Smooth muscle cell of the brain vasculature (primary cell): ENCODE measurements around the gene GEMIN7.

Source experiments
- DNase-seq: peaks from one replicate; pipeline ENCODE4 v3.0.0-alpha.2; 2012; ENCODE audit warnings: low read depth, low spot score

GEMIN7 gene

DNA sequence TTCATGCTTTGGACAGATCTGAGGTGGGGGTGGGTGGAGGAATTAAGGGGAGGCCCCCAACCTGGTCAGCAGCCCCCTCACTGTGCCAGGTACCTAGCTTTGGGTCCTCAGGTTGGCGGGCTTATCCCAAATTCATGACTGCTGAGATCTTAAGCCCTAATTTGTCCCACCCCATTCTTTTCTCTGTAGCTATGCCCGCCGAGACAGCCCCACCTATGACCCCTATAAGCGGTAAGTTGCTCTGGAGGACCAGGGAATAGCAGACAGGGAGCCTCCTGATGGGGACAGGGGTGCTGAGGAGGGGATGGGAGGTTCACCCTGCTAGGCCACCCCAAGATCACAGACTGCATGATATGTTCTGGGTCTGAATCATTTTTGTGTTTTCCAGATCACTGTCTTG lies 17.1 kb upstream of the GEMIN7 start:
- DNase-seq, result no peak

DNA sequence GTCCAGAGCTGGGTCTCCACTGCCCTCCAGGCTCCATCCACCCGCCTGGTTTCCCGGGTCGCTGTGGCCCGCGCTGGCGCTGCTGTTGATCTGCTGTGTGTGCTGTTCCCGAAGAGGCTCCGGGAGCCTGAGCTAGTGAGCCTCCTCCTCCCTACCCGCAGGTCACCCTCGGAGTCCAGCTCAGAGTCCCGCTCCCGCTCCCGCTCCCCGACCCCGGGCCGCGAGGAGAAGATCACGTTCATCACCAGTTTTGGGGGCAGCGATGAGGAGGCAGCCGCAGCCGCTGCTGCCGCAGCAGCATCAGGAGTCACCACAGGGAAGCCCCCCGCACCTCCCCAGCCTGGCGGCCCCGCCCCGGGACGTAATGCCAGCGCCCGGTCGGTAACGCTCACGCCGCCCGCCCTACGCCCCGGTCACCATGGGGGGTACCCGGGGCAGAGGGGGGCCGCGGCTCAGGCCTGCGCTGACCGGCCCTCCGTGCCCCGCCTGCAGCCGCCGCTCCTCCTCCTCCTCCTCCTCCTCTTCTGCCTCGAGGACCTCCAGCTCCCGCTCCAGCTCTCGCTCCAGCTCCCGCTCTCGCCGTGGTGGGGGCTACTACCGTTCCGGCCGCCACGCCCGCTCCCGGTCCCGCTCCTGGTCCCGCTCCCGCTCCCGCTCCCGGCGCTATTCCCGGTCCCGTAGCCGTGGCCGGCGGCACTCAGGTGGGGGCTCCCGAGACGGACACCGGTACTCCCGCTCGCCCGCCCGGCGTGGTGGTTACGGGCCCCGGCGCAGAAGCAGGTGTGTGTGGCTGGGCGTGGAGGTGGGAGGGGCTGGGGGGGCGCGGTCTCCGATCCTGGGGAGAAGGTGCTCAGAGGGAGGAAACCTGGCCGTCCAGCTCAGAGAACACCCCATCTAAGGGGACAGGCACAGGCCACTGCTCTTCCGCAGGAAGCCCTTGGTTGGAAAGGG lies 14.9 kb upstream of the GEMIN7 start:
- no peak for DNase-seq

DNA sequence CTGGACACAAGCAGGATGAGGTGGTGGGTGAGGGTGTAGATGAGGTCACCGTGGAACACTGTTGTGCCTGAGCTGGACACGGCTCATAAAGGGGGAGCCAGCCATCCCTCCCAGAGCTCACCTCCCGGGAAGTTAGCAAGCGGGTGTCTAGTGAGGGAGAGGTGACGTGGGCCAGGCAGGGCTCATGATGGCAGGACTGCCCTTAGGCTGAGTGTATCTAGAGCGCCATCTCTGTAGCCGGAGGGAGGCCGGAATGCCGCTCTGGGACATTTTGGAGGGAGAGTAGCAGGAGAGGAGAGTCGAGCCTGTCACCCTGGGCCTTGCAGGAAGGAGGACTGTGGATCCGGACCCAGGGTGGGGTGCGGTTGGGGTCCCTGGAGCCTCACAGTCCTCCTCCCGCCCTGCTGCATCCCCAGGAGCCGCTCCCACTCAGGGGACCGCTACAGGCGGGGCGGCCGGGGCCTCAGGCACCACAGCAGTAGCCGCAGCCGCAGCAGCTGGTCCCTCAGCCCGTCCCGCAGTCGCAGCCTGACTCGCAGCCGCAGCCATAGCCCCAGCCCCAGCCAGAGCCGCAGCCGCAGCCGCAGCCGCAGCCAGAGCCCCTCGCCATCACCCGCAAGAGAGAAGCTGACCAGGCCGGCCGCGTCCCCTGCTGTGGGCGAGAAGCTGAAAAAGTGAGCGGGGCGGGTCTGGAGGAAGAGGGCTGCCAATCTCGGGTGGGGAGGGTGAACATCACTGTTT lies 12.0 kb upstream of the GEMIN7 start:
- DNase-seq, result no peak

DNA sequence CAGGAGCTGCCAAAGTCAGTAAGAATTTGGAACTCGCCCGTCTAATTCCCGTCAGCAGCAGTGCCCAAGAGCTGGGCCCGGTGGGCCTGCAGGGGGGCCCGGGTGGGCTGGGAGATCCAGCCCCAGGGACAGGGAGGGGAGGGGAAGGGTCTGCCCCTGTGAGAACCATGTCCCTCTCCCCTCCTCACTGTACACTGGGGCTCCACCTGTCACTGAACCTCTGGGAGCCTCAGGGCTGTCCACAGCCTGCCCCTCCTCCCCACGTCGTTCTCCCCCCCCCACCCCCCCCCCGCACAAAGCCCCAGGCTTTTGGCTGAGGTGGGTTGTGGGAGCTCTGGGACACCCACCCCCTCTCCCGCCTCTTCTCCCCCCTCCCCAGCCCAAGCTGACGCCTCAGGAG lies 11.0 kb upstream of the GEMIN7 start:
- no peak for DNase-seq

DNA sequence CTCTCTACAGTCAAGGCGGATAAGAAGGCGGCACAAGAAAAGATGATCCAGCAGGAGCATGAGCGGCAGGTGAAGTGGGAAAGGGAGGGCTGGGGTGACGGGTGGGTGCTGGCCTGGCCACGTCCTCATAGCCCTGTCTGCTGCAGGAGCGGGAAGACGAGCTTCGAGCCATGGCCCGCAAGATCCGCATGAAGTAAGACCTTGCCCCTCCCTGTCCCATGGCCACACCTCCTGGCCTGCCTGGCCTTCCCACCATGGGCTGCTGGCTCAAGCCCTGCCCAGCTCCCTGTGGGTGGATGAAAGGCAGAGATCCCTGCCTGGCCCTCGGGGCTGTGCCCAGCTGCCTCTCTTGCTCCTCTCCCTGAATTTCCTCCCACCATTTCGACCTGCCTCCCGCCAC lies 10.0 kb upstream of the GEMIN7 start:
- DNase-seq, result no peak

DNA sequence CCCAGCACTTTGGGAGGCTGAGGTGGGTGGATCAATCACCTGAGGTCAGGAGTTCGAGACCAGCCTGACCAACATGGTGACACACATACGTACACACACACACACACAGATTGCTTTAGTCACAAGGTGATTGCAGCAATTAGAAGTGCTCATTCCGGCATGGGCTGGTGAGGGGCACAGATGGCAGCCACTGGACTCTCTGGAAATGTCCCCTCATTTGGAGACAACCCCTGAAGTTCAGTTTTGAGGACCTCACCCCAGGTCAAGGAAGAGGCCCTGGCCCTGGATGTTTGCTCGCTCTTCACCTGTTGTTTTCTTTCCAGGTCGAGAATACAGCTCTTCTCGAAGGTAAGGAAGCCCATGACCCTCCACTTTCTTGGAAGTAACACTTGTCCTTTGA lies 8.8 kb upstream of the GEMIN7 start:
- no peak for DNase-seq

DNA sequence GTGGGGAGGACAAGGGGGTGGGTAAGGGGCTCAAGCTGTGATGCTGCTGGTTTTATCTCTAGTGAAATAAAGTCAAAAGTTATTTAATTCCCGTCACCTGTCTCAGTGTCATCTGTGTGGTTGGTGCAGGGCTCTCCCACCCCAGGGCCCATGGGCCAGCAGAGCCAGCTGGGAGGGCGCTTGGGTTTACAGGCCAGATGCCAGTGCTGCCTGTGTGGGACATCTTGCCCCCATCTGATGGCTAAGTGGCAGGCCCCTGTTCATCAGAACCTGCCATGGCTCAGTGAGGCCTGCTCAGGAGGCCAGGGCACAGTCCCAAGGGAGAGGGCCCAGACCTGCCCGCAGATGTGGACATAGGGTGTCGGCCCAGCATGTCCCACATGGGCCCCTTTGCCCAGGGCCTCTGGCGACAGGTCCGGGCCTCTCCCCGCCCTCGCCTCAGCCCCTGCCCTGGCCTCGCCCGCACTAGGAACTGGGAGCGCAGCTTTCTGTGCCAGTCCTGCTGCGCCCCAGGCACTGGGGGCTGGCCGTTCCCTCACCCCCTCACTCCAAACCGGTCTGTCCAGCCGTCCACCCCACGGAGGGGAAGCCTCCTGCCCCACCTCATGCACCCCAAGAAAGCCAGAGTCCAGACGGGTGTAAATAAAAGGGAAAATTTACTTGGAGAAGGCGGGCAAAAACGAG lies 8.1 kb upstream of the GEMIN7 start:
- DNase-seq, result no peak

DNA sequence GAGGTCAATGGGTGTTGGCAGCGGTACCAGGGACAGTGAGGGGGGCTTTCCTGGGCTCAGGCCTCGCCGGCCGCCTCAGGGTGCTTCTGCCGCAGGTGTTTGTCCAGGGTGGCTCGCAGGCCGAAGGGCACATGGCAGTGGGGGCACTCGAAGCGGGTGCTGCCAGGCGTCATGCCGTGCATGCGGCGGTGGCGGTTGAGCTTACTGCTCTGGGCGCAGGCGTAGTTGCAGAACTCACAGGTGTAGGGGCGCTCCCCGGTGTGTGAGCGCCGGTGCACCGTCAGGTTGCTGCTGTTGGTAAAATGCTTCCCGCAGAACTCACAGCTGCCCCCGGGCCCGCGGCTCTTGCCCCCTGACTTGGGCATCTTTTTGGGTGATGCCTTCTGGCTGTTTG lies 7.5 kb upstream of the GEMIN7 start:
- no peak for DNase-seq

DNA sequence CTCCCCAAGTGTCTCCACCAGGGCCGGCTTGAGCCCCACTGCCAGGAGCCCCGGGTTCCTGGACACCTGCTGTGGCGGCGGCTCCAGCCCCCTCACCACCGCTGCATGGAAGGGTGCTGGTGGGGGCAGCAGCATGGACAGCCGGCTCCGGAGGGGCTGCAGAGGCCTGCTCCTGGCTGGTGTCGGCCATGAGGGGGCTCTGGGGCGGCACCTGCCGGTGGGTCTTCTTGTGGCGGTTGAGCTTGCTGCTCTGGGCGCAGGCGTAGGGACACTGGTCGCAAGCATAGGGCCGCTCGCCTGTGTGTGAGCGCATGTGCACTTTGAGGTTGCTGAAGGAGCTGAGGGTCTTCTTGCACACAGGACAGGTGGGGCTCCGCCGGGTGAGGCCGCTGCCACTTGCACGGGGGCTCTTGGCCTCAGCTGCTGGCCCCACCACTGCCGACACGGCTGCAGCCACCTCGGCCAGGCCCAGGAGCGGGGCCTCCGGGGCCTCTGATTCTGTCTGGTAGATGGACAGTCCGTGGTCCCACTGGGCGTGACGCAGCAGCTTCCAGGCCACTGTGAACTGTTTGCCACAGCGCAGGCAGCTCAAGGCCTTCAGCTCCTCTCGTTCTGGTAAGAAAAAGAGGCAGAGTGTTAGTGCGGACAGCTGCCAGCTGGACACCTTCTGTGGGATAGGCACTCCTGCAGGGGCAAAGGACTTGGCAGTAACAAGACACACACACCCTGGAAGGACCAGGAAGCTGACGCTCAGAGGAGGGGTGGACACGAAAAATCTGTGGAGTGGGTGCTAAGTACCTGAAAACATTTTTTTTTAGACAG lies 6.9 kb upstream of the GEMIN7 start:
- DNase-seq, result no peak

DNA sequence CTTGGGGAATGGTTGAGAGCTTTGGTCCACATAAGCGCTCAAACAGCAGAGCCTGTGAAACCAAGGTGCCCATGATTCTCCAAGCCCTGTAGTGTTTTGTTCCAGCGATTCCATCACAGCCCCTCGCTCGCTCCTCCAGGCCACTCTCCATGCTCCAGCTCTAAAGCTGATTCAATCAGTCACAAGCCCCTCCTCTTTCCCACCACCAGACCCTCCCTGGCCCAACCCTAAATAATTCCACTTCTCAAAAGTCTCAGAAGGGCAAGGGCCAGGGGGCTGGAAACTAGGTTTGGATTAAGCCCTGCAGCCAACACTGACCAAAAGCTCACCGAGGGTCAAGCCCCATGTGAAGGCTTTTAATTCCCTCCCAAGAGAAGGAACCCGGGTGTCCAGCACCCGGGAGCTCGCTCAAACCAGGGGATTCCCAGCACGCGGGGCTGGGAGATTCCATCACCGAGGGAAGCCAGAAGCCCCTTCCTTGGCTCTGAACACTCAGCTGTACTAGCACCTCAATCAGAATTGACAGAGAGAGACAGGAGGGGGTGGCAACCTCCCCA lies 4.2 kb upstream of the GEMIN7 start:
- DNase-seq, result no peak

DNA sequence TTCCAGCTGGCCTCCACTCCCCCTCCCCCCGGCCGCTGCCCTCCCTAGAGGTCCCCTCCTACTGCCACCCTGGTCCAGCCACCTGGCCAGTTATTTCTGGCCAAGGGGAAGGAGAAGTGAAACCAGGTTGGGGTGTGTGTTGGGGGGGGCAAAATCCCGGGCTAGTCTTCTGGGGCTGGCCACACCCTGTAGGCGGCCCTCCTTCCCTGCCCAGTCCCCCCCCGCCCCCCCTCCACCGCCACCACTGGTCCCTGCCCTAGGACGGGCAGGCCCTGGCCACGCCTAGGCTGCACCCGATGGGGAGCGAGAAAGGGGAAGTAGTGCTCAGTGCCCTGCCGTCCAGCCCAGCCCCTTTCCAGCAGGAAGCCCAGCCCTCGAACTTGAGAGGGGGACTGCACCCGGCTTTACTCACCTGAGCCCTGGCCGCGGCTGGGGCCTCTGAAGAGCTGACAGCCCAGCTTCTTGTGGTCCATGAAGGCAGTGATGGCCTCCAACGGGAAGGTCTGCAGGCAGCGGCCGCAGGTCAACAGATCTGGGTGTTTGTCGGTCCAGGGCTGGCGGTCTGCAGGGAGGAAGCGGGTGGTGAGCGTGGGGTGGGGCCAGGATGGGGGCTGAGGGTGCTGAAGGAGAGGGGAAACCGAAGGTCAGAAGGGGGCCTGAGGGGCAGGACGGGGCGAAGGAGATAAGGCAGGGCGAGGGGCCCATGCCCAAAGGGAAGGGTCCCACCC lies 3.6 kb upstream of the GEMIN7 start:
- no peak for DNase-seq

DNA sequence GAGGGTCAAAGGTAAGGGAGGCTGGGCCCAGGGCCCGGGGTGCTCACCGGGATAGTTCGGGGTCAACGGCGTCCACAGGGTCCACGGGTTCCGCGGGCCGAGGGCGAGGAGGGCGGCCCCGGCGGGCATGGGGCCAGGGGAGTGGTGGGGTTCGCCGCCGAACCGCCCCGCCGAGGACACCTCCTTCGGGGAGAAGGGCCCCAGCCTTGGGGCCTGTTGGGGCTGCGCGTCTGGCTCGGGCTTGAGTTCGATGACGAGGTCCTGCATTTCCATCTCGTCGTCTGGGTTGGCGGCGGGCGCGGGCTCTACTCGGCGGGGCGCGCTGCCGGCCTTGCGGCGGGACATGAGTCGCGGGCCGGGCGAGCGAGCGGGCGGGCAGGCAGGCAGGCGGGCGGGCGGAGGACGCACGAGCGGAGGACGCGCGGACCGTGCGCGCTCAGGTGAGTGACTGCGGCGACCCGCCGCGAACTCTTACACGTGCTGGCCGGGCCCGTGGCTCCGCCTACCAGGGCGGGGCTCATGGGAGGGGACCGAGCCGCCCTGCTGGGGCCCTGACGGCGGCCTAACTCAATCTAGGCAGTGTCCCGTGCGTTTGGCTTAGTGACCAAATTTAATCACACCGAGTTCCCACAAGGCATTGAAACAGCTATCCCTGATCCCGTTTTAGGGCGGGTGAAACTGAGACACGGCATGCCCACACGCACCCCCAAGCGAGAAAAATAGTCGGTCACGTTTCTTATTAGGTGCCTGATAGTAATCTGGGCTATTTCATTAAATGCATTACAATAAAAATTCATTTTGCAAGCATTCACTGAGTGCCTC lies 2.8 kb upstream of the GEMIN7 start, which contains the start of gene ZNF296:
Gene ZNF296, minus strand, starts transcription at position 450 of the 822 bp plus-strand sequence. Its CDS starts 105 bp downstream, at position 345.
- no peak for DNase-seq

DNA sequence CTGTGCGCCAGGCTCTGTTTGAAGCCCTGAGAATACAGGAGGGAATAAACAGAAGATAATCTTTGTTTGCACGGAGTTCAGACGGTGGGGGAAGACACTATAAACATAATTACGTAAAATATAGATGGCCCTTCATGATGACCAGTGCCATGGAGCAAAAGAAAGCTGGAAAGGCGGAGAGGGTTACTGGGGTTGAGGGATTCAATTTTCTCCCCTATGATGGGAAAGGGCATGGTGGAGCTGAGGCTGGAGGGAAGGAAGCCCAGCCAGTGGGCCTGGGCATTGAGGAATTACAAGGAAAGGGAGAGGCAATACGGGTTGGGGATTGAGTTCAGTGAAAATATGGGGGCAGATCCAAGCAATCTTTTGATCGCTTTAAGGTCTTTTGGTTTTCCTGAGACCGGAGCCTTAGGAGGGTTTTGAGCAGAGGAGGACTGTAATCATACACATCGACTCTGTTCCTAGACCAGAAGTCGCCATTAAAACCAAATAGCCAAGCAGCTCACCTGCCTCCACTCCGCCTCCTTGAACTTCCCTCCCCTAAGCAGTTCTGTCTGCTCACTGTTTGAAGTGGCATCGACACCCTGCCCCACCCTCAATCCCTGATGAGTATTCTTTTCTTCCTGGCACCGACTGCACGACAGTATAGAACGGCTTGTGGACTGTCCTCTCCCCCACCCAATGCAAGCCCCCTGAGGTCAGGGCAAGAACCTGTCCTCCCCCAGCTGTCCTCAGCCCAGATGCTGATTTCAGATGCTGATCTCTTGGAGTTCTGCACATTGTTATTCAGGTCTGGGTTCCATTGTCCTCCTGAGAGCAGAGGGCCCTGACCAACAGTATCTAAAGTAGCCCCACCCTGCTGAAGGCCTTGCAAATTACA lies 2.0 kb upstream of the GEMIN7 start:
- no peak for DNase-seq

DNA sequence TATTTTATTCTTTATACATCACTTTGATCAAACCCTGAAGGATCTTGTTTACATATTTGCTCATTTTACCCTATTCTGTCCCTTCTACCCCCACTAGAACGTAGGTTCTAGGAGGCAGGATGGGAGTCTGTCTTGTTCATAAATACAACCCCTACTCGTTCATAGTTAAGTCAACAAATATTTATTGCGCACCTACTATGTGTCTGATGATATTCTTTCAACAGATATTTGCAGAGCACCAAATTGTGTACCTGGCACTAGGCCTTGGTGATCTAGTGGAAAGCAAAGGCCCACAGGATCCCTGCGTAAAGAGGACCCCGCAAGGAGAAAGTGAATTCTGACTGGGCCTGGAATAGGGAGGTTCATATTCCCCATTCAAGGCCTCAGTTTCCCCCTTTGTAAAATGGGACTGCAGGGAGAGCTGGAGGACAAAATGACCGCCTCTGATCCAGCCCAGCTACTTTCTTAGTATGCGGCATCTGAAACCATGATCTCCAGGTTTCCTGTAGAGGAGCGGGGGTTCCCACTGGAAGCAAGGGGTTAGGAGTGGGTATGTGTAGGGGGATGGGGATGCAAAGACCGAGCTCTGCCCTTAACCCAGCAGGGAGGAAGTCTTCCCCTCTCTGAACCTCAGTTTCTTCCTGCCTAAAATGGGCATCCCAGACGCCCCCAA lies 534 bp upstream of the GEMIN7 start:
- DNase-seq, result no peak

DNA sequence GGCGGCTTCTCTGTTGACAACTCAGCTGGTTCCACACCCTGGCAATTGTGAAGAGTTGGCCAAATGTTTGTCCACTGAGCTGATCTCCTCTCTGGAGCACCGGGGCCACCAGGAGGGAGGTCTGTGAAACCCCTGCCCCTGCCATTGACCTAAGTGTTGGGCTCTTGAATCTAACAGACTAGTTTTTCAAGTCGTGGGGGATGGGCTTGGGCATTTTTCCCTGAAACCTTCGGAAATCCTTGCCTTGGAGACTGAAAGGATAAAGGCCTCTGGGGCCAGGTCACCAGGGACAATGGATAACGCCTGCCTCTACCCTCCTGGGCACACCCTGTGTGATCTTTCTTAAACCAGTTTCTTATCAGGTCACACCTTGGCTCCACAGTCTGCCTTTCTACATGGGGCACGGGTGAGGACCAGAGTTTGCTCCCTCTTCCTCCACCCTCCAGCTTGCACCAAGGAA lies 881 bp downstream of the GEMIN7 start:
- no peak for DNase-seq

DNA sequence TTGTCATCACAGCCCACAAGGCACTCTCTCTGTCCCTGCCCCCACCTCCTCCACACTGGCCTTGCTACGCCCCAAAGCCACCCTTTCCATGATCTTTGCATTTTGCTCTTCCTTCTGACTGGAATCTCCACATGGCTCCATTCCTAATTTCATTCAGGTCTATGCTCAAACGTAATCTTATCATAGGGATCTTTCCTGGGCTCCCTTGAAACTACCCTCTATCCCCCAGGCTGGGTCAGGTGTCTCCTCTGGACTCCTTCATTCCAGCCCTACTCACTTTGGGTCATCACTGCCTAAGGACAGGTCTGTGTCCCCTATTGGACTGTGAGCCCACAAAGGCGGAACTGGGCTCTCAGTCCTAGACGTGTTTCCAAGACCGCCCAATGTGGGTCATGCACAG lies 3.1 kb downstream of the GEMIN7 start:
- DNase-seq, result no peak

DNA sequence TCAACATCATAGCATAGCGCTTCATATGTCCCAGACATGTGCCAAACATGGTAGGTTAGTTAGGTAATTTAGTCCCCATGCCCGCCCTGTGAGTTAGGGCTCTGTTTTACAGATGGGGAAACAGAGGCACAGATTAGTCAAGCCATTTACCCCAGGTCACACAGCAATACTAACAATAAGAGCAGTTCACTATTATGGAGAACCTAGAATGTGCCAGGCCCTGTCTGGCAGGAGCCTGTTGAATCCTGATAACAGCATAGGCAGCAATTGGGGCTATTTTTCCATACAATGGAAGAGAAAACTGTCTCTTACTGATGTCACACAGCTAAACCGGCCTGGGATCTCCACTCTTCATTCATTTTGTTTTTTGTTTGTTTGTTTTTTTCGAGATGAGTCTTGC lies 7.4 kb downstream of the GEMIN7 start:
- DNase-seq, result no peak

DNA sequence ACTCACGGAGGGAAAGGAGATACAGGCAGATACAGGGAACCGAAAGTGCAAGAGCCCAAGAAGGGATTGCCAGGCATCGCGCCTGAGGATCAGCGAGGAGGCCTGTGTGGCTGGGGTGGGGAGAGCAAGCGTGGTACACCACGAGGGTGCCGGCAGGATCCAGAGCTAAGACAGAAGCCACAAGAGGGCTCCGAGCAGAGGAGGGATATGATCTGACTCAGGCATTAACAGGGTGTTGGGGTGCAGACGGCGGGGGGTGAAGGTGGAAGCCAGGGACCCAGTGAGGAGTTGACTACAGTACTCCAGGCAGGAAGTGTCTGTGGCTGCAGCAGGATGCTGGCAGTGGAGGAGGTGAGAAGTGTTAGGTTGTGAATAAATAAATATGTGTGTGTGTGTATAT lies 8.5 kb downstream of the GEMIN7 start:
- DNase-seq, result no peak
